ENCODE results near the gene MTX2. TPM values are rescaled to one million over a fixed set of nuclear protein-coding genes. Genes with fewer than 3 reads are reported as not detected.
"Not testable (repeated sequence)": the region's sequence is repeated elsewhere in the genome, so short reads cannot be mapped to it uniquely, and the experiment has no call there.

The MTX2 gene
- polyA plus RNA-seq, 2 donors = 43.1 to 45.4 TPM

- H3K27me3 ChIP-seq (ENCODE audit: control insufficient read depth in 1 of 2, insufficient read depth in 2 of 2, low read length in 2 of 2) = no peaks in the 10 kb centered on the region
- H3K27ac ChIP-seq (ENCODE audit: low read depth in 2 of 2, low read length in 1 of 2) = no peak overlapping the region
- 95% methylated on average over 1 of the region's 1 CpG for WGBS, 2 donors
- H3K36me3 ChIP-seq (ENCODE audit: control insufficient read depth in 2 of 2, insufficient read depth in 2 of 2, low read length in 1 of 2) = peaks cover 0 to 6% of the 10 kb centered on the region in 2 donors
- no peak overlapping the region for H3K4me3 ChIP-seq (ENCODE audit: low read depth in 1 of 2, low read length in 2 of 2)
- no peaks in the 10 kb centered on the region for H3K4me1 ChIP-seq (ENCODE audit: control insufficient read depth in 2 of 2, insufficient read depth in 2 of 2, low read length in 1 of 2)
- H3K9me3 ChIP-seq (ENCODE audit: control insufficient read depth in 2 of 2, insufficient read depth in 1 of 2, low read depth in 1 of 2, low read length in 1 of 2) = no peaks in the 10 kb centered on the region
Measured at GRCh38 chr2:176339208-176339607, 70.0 kb downstream of the MTX2 start.

- WGBS, 2 donors = 84 to 86% methylated on average over 4 of the region's 4 CpGs
- Histone ChIP-seq H3K4me3 (ENCODE audit: low read depth in 1 of 2, low read length in 2 of 2) (no peak overlapping the region), H3K4me1 (ENCODE audit: control insufficient read depth in 2 of 2, insufficient read depth in 2 of 2, low read length in 1 of 2) (no peaks in the 10 kb centered on the region), H3K27ac (ENCODE audit: low read depth in 2 of 2, low read length in 1 of 2) (no peak overlapping the region), H3K36me3 (ENCODE audit: control insufficient read depth in 2 of 2, insufficient read depth in 2 of 2, low read length in 1 of 2) (no peaks in the 10 kb centered on the region), H3K27me3 (ENCODE audit: control insufficient read depth in 1 of 2, insufficient read depth in 2 of 2, low read length in 2 of 2) (no peaks in the 10 kb centered on the region), H3K9me3 (ENCODE audit: control insufficient read depth in 2 of 2, insufficient read depth in 1 of 2, low read depth in 1 of 2, low read length in 1 of 2) (no peaks in the 10 kb centered on the region)
Measured at GRCh38 chr2:176356251-176356650, 87.0 kb downstream of the MTX2 start.

- WGBS, 2 donors = 71 to 72% methylated on average over 3 of the region's 3 CpGs
- Histone ChIP-seq H3K36me3 (ENCODE audit: control insufficient read depth in 2 of 2, insufficient read depth in 2 of 2, low read length in 1 of 2) (no peaks in the 10 kb centered on the region), H3K4me1 (ENCODE audit: control insufficient read depth in 2 of 2, insufficient read depth in 2 of 2, low read length in 1 of 2) (no peaks in the 10 kb centered on the region), H3K4me3 (ENCODE audit: low read depth in 1 of 2, low read length in 2 of 2) (no peak overlapping the region), H3K27me3 (ENCODE audit: control insufficient read depth in 1 of 2, insufficient read depth in 2 of 2, low read length in 2 of 2) (no peaks in the 10 kb centered on the region), H3K9me3 (ENCODE audit: control insufficient read depth in 2 of 2, insufficient read depth in 1 of 2, low read depth in 1 of 2, low read length in 1 of 2) (no peaks in the 10 kb centered on the region), H3K27ac (ENCODE audit: low read depth in 2 of 2, low read length in 1 of 2) (no peak overlapping the region)
Measured at GRCh38 chr2:176364273-176364977, 95.2 kb downstream of the MTX2 start.

GRCh38 chr2:176368349-176368748 is 99.1 kb downstream of the MTX2 start:
- H3K9me3 ChIP-seq (ENCODE audit: control insufficient read depth in 2 of 2, insufficient read depth in 1 of 2, low read depth in 1 of 2, low read length in 1 of 2) = no peaks in the 10 kb centered on the region
- no peak overlapping the region for H3K4me3 ChIP-seq (ENCODE audit: low read depth in 1 of 2, low read length in 2 of 2)
- 80 to 84% methylated on average over 1 of the region's 1 CpG for WGBS, 2 donors

GRCh38 chr2:176370467-176371171 is 101.4 kb downstream of the MTX2 start:
- no peaks in the 10 kb centered on the region for H3K4me1 ChIP-seq (ENCODE audit: control insufficient read depth in 2 of 2, insufficient read depth in 2 of 2, low read length in 1 of 2)
- 75 to 76% methylated on average over 13 of the region's 13 CpGs for WGBS, 2 donors

More at GRCh38 chr2:176368349-176368748, 99.1 kb downstream of the MTX2 start:
- Histone ChIP-seq H3K27me3 (ENCODE audit: control insufficient read depth in 1 of 2, insufficient read depth in 2 of 2, low read length in 2 of 2) (no peaks in the 10 kb centered on the region), H3K27ac (ENCODE audit: low read depth in 2 of 2, low read length in 1 of 2) (no peak overlapping the region), H3K36me3 (ENCODE audit: control insufficient read depth in 2 of 2, insufficient read depth in 2 of 2, low read length in 1 of 2) (no peaks in the 10 kb centered on the region), H3K4me1 (ENCODE audit: control insufficient read depth in 2 of 2, insufficient read depth in 2 of 2, low read length in 1 of 2) (no peaks in the 10 kb centered on the region)

GRCh38 chr2:176373155-176373554 is 103.9 kb downstream of the MTX2 start:
- not testable (repeated sequence) for H3K9me3 ChIP-seq (ENCODE audit: control insufficient read depth in 2 of 2, insufficient read depth in 1 of 2, low read depth in 1 of 2, low read length in 1 of 2); H3K27me3 ChIP-seq (ENCODE audit: control insufficient read depth in 1 of 2, insufficient read depth in 2 of 2, low read length in 2 of 2); H3K36me3 ChIP-seq (ENCODE audit: control insufficient read depth in 2 of 2, insufficient read depth in 2 of 2, low read length in 1 of 2); H3K27ac ChIP-seq (ENCODE audit: low read depth in 2 of 2, low read length in 1 of 2); H3K4me3 ChIP-seq (ENCODE audit: low read depth in 1 of 2, low read length in 2 of 2); H3K4me1 ChIP-seq (ENCODE audit: control insufficient read depth in 2 of 2, insufficient read depth in 2 of 2, low read length in 1 of 2)
- 70 to 88% methylated on average over 1 of the region's 1 CpG for WGBS, 2 donors

More at GRCh38 chr2:176370467-176371171, 101.4 kb downstream of the MTX2 start:
- Histone ChIP-seq H3K27ac (ENCODE audit: low read depth in 2 of 2, low read length in 1 of 2) (no peak overlapping the region), H3K27me3 (ENCODE audit: control insufficient read depth in 1 of 2, insufficient read depth in 2 of 2, low read length in 2 of 2) (no peaks in the 10 kb centered on the region), H3K36me3 (ENCODE audit: control insufficient read depth in 2 of 2, insufficient read depth in 2 of 2, low read length in 1 of 2) (no peaks in the 10 kb centered on the region), H3K4me3 (ENCODE audit: low read depth in 1 of 2, low read length in 2 of 2) (no peak overlapping the region), H3K9me3 (ENCODE audit: control insufficient read depth in 2 of 2, insufficient read depth in 1 of 2, low read depth in 1 of 2, low read length in 1 of 2) (no peaks in the 10 kb centered on the region)

GRCh38 chr2:176378323-176378722 is 109.1 kb downstream of the MTX2 start:
- H3K4me1 ChIP-seq (ENCODE audit: control insufficient read depth in 2 of 2, insufficient read depth in 2 of 2, low read length in 1 of 2) = no peaks in the 10 kb centered on the region
- H3K9me3 ChIP-seq (ENCODE audit: control insufficient read depth in 2 of 2, insufficient read depth in 1 of 2, low read depth in 1 of 2, low read length in 1 of 2) = no peaks in the 10 kb centered on the region
- 93 to 95% methylated on average over 1 of the region's 1 CpG for WGBS, 2 donors
- H3K27ac ChIP-seq (ENCODE audit: low read depth in 2 of 2, low read length in 1 of 2) = no peak overlapping the region
- no peaks in the 10 kb centered on the region for H3K27me3 ChIP-seq (ENCODE audit: control insufficient read depth in 1 of 2, insufficient read depth in 2 of 2, low read length in 2 of 2)
- H3K36me3 ChIP-seq (ENCODE audit: control insufficient read depth in 2 of 2, insufficient read depth in 2 of 2, low read length in 1 of 2) = no peaks in the 10 kb centered on the region
- H3K4me3 ChIP-seq (ENCODE audit: low read depth in 1 of 2, low read length in 2 of 2) = no peak overlapping the region

GRCh38 chr2:176380341-176380740 is 111.1 kb downstream of the MTX2 start:
- no peaks in the 10 kb centered on the region for H3K9me3 ChIP-seq (ENCODE audit: control insufficient read depth in 2 of 2, insufficient read depth in 1 of 2, low read depth in 1 of 2, low read length in 1 of 2)
- H3K36me3 ChIP-seq (ENCODE audit: control insufficient read depth in 2 of 2, insufficient read depth in 2 of 2, low read length in 1 of 2) = no peaks in the 10 kb centered on the region
- H3K4me1 ChIP-seq (ENCODE audit: control insufficient read depth in 2 of 2, insufficient read depth in 2 of 2, low read length in 1 of 2) = no peaks in the 10 kb centered on the region
- H3K27me3 ChIP-seq (ENCODE audit: control insufficient read depth in 1 of 2, insufficient read depth in 2 of 2, low read length in 2 of 2) = no peaks in the 10 kb centered on the region
- WGBS, 2 donors = 92% methylated on average over 1 of the region's 1 CpG
- H3K4me3 ChIP-seq (ENCODE audit: low read depth in 1 of 2, low read length in 2 of 2) = no peak overlapping the region
- H3K27ac ChIP-seq (ENCODE audit: low read depth in 2 of 2, low read length in 1 of 2) = no peak overlapping the region

- no peaks in the 10 kb centered on the region for H3K4me1 ChIP-seq (ENCODE audit: control insufficient read depth in 2 of 2, insufficient read depth in 2 of 2, low read length in 1 of 2)
- H3K27me3 ChIP-seq (ENCODE audit: control insufficient read depth in 1 of 2, insufficient read depth in 2 of 2, low read length in 2 of 2) = no peaks in the 10 kb centered on the region
- no peak overlapping the region for H3K27ac ChIP-seq (ENCODE audit: low read depth in 2 of 2, low read length in 1 of 2)
- no peak overlapping the region for H3K4me3 ChIP-seq (ENCODE audit: low read depth in 1 of 2, low read length in 2 of 2)
- no peaks in the 10 kb centered on the region for H3K9me3 ChIP-seq (ENCODE audit: control insufficient read depth in 2 of 2, insufficient read depth in 1 of 2, low read depth in 1 of 2, low read length in 1 of 2)
- H3K36me3 ChIP-seq (ENCODE audit: control insufficient read depth in 2 of 2, insufficient read depth in 2 of 2, low read length in 1 of 2) = no peaks in the 10 kb centered on the region
Measured at GRCh38 chr2:176383100-176383499, 113.9 kb downstream of the MTX2 start.
